ENCODE results near the gene RAB3IL1. TPM values are rescaled to one million over a fixed set of nuclear protein-coding genes. Genes with fewer than 3 reads are reported as not detected.
A peak's percentile ranks its signal among the peaks of the same experiment; 100 is the strongest.

Gene RAB3IL1
- total and polyA plus RNA-seq, 9 of the 15 experiments (the other 6 are each of a cell fraction or from before 2014, with no cell fraction given): 0.15 to 42.6 (median 15.5) TPM

GRCh38 chr11:61897387-61898246 lies 19.7 kb downstream of the RAB3IL1 start (continued):
- TF ChIP-seq ZNF592 (IDR thresholded peaks at IDR 0.05) (0 out of 2 replicates have a peak, but pooled peaks have one; percentile 46), ZNF668 (CRISPR knock-in tag; IDR thresholded peaks at IDR 0.05) (no peak), NR4A1 (CRISPR knock-in tag; IDR thresholded peaks at IDR 0.05) (no peak), NR4A1 (tag; IDR thresholded peaks at IDR 0.05) (no peak)

Data from K562 (cell line).